Fibroblast of skin of scalp (primary cell): ENCODE measurements around the gene NRG2.

Experiments used
- DNase-seq: peaks from one replicate; pipeline ENCODE4 v3.0.0-alpha.2; 2013

NRG2 gene

DNA sequence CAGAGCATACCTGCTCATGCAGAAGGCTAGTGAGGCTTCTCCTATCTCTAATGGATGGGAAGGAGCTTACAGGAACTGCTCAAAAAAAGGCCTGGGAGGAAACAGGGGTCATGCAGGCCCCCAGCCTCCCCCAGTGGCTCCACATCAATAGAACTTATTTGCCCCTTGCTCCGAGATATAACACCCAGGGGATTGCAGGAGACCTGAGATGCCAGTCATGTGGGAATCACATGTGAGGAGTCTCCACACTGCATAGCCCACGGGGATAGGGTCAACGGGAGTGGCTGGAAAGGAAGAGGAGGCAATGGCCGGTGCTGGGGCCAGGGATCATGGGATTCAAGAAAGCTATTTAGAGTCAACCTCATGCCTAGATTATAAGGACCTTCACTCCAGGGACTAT, 76.2 kb downstream of the NRG2 start:
- no peak for DNase-seq

DNA sequence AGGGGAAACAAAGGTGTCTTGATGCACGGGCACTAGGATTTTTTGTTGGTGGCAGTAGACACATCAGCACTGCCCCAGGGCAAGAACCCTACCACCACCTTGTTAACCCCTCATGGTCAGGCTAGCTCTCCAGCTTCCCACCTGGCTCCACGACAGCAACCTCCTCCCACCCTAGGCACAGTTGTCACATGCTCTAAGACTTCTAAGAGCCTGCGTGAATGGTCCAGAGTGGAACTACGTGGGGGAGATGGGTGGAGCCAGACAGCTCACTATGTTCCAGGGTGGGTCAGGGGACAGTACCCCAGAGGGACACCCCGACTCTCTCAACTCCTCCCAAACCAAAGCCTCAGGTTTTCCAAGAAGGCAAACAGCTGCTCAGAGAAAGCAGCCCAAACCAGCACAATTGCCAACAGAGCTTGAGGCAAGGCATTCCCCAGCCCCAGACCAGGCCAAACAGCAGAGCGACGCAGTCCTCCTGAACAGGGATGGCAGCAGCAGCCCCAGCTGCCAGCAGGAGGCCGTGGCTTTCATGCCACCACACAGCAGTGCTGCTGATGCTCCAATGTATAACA, 78.0 kb downstream of the NRG2 start:
- DNase-seq = no peak

DNA sequence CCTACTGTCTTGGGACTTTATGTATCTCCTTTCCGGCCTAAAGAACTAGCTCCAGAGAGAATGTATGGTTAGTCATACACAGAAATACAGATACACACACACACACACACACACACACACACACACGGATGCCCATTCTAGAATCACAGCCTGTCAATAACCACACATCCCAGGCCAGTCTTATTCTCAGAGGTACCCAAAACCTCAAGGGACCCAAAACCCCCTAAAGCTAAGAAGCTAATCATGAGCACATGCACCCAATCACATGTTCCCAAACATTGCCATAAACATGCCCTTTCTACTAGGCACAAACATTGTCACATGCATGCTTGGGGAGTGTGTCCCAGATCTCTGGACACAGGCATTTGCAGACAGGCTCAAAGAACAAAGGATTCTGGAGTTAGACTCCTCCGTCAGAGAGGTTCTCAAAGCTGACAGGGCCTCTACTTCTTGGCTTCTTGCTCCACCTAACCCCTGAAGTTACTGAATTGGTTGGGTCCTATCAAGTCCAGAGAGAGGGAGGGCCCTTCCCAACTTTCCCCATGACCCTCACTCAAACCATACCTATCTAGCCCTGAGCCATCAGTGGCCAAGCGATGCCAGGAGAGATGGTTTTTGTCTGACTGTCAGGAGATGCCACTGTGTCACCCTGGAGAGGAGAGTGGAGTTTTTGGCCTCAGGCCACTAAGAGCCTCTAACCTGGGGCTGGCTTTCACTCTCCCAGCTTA, 78.7 kb downstream of the NRG2 start:
- DNase-seq = no peak

DNA sequence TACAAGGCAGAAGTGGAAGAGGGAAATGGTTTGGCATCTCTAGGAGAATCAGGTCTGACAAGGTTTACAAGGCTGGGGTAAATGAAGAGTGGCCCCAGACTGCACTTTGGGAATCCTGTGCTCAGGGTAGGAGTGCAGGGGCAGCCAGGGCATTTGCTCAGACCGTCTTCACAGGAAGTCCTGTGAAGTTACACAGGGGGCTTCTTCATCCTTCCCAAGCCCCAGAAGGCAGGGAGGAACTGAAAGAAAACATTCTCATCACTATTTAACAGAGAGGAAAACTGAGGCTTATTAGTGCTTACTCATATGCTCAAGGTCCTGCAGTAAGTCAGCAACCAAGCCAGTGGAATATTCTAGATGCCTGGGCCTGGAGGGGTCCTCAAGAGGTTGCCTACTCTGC, 80.7 kb downstream of the NRG2 start:
- DNase-seq = no peak

DNA sequence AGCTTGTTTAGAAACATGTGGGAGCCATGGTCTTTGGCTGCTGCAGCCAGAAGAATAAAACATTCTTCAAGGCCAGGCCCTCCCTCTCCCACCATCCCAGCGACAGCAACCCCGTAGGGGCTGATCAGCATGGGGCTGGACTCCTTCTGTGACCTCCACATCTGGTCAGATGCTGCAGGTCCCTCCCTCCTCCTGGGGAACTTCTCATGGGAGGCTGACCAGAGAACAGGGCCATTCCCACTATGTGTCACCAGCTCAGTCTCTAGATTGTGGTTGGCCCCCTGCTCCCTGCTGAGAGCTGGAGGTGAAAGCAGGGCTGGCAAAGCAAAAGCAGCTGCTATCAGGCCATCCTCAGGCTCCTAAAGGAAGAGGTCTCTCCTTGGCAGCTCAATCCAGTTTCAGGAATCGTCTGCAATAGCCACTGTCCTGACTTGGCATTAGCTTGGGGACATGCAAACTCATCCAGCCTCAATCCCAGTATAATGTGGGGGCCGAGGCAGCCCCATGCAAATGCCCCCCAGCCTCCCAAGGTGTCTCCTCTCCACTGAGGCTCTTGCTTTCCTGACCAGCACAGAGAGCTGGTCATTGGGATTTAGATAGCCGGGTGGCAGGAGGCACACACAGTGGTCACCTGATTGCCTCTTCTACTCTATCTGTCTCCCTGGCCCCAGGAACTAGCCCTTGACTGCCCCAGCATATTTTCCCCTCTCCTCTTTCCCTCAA, 81.5 kb downstream of the NRG2 start:
- DNase-seq = peak; percentile 35

DNA sequence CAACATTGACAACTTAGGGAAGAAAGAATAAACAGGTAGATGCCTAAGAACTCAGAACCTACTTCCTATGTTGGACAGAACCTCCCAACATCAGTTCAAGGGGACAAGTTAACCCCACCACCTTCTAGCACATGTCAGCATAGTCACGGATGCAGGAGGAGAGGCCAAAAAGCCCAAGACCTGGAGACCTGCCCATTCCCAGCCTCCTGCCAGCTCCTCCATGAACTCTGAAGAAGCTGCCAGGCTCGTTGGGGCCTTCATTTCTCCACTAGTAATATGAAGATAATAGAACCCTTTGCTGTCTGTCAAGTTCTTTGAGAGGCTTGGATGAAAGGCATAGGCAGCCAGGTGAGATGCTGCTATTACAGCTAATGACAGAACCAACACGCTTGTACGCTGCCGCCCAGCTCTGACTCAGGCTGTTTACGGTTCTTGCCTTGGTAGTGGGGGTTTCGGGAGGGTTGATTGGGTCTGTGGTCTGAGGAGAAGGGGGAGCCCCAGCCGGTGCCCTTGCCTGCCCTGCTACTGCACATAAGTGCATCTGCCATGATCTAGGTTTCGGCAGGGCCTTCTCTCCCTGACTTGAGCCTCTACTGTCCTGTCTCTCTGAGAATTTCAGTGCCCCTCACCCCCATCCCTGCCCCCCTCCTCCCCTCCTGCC, 82.2 kb downstream of the NRG2 start:
- DNase-seq = no peak

DNA sequence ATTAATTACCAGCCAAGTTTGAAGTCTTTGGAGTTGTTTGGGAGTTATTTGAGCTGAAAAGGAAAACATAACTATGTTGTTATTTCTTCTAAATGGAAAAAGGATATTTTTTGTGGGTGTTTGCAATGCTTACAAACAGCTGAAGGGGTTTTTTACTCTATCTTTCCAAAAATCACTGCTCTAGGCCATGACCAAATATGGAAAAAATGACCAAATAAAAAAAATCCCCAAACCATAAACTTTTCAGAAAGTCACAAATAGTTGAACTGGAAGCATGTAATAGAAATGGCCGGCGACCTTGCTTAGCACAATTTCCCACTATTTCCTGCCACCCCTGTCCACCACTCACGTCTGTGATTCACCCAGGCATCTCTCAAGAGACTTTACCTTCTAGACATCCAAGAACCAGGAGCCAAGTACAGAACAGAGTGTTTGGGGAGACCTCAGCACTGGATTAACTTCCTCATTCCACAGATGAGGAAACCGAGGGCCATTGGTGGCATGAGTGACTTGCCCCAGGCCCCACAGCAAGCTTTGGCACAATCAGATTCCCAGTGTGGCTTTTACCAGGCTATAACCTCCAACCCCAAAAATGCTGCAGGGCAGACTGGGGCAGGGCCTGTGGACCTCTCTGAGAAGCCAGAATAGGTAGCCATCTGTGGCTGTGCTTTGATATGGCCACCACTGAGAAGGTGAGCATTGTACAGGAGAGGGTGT, 84.5 kb downstream of the NRG2 start:
- DNase-seq = no peak

DNA sequence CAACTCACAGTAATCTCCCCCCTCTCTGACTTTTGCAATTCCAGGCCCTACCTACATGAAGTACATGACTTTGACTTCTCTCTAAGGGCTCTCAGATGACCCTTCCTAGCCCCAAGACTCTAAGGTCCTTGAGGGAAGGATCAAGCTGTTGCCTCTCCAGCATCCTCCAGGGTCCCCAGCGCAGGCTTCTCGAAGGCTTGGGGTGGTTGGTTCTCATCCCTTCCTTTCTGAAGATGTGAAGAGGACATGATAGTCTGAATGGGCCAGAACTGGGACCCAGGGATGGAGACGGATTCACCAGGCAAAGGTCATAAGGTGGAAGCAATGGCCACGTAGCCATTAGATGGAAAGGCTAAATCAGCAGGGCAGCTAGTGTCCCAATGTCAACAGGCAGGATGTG, 86.8 kb downstream of the NRG2 start:
- DNase-seq = no peak

DNA sequence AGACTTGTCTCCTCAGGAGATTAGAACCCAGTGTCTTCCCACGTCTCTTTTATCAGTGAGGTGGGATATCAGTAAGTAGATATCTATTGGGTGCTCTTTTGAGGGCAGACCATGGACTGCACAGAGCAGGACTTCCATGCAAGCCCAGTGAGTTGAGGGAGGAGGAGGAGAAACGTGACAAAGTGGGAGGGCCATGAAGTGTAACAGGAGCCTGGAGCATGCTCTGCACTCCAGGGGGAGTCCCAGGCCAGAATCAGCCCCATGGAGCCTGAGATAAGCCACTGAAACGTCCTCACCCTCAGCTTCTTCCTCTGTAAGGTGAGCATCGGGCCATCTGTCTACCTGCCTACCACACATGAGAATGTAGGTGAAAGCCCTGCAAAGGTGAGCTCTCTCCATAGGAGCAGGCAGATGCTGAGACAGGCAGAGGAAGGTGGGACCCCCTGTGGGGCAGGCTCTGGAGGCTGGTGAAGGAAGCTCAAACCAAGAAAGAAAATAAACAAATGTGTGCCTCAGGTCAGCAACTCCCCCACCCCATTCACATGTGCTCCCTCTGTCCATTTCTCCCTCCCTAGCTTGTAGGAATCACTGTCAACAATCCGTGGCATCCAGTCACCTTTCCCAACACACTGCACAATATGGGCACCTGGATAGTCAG, 87.4 kb downstream of the NRG2 start:
- DNase-seq = no peak

DNA sequence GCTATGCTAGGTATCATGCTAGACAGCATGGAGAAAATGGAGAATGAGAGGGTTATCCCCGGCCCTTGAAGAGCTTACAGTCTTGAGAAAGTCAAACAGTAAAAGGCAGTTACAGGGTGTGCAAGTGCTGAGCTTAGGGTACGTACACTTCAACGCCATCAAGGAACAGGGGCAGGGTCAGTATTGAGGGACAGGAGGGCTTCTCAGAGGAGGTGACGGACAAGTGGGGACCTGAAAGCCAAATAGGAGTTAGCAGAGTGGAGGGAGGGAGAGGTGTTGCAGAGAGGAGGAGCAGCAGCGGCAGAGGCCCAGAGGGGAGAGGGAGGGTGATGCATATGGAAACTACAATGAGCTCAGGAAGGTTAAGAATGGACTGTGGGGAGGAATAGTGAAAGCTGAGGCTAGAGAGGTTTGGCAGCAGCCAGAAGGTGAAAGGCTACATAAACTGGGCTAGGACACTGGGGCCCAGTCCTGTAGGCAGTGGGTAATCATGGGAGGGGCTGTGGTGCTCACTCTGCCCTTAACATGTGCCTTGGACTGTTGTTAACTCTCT, 88.0 kb downstream of the NRG2 start:
- DNase-seq = no peak

DNA sequence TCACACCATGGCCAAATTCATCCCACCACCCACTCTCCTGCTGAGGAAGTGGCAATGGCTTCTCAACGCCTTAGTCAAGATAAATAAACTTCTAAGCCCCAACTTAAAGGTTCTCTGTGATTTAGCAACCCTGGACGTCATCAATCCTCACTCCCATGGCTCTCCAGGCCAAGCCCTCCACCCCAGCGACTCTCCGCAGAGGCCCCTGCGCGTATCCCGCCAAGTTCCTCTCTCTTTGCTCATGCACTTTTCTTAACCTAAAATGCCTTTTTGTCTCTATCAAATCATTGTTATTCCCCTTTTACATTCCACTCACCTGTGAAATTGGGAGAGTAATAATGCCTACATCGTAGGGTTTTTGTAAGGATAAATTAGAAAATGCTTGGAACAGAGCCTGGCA, 88.6 kb downstream of the NRG2 start:
- DNase-seq = no peak

DNA sequence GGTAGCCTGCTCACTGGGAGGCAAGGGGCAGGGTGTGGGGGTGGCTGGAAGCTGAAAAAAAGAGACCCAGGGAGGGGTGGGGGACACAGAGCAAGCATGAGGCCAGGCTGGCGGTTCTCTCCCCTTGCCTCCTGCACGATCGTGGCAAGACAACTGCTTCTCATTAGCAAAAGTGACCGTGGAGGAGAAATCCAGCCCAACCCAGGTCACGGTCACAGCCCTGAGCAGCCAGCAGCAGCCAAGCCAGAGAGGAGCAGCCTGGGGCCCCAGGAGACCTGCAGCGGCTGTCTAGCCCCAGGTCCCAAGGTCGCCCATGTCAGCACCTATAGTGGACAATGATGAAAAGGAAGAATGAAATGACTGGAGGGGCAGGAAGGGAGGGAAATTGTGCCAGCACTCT, 89.1 kb downstream of the NRG2 start:
- no peak for DNase-seq

DNA sequence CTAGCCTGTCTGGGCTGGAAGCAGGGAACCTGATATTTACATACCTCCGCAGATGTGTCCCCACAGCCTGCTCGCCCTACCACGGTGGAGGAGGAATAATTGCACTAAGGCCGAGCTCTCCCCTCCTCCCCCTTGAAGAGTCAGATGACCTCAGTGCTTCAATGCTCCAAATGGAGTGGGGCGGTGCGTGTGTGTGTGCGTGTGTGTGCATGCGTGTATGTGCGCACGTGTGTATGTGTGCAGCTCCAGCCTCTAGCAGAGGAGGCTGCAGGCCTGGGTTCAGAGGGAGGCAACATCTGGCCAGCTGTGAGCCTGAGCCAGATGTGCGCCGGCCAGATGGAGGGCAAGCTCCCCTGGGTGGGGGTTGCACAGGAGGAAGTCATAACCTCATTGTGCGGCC, 90.5 kb downstream of the NRG2 start:
- DNase-seq = no peak

DNA sequence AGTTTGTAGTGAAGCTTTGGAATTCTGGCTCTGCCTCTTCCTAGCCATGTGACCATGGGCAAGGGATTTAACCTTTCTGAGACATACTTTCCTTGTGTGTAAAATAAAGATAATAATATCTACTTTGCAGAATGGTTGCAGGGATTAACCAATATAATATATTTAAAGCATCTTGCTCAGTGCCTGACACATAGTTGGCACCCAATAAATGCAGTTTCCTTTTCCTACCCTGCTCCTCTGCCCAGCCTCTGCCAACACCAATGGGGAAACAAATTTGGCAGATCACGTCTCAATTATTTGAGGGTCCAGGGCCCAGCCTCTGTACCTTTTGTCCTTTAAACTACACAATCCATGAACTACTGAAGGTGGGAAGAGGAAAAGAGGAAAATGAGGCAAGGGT, 91.1 kb downstream of the NRG2 start:
- no peak for DNase-seq

DNA sequence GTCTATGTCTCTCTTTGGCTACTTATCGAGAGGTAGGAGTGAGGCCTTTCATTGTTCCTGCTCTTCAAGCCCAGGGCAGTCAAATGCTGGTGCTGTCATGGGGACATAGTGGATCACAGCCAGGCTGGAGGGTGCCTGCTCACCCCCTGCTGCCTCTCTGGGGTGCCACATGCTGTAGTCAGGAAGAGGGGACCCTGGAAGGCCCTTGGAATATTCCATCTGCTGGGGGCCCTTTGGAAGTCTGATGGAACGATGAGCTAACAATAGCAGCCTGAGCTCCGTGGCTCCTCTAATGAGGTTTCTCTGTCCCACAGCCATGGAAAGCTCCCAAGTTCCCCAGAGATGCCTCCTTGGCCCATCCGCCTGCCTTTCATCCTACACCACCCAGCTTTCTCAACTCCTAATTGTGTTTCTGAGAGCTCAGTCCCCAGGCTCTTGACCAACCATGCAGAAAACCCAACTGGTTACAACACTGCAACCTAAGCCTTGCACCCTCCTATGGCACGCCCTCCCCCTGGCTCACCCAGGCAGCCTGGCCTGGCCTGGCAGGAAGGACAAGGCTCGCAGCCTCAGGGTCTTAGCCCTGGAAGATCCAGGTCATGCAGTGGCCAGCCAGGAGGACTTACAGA, 91.7 kb downstream of the NRG2 start:
- DNase-seq = no peak

DNA sequence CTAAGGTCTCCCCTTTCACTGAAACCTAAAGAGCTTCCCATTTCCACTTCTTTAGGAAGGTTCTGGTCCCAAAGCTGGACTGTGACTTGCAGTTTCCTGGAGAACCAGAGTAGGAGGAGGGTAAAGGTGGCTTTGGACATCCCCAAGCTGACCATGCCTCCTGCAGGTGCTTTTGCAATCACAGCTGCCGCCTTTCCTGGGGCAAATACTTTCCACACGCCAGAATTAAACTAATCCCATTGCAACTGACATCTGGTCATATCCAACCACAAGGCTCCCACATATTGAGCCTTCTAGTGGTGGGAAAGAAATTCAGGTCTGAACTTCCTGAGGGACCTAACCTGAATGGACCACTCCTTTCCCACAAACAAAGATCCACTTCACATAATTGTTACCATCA, 92.7 kb downstream of the NRG2 start:
- no peak for DNase-seq

DNA sequence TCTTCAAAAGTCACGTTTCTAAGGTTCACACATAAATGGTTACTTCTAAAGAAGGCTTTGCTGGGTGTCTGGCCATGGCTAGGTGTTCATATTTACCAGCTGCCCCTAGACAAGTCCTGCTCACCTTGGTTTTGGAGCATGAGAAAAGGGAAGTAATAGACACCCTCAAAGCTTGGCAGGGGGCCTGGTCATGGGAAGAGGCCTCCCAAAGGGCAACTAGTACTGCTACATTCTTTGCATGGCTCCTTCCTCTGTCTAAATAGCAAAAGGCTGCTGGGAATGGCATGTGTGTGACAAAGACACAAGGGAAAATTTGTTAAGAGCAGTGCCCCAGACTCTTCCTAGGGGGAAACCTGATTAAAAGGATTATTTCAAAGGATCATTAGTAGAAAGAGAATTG, 93.4 kb downstream of the NRG2 start:
- no peak for DNase-seq

DNA sequence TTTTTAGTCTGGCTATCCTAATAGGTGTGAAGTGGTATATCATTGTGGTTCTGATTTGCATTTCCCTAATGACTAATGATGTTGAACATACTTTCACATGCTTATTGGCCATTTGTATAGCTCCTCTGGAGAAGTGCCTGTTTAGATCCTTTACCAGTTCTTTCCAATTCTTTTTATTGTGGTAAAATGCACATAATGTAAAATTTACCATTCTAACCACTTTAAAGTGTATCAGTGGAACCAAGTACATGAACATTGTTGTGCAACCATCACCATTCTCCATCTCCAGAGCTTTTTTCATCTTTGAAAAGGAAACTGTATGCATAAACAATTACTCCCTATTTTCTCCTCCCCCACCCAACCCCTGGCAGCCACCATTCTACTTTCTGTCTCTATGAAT, 95.4 kb downstream of the NRG2 start:
- DNase-seq = no peak

DNA sequence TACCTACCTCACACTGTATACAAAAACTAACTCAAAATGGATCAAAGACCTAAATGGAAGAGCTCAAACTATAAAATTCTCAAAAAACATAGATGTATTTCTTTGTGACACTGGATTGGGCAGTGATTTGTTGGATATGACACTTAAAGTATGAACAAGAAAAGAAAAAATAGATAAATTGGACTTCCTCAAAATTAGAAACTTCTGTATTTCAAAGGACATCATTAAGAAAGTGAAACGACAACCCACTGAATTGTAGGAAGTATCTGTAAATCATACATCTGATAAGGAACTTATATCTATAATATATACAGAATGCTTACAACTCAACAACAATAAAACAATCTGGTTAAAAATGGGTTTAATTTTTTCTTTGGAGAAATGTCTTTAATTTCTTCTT, 96.7 kb downstream of the NRG2 start:
- DNase-seq = no peak

DNA sequence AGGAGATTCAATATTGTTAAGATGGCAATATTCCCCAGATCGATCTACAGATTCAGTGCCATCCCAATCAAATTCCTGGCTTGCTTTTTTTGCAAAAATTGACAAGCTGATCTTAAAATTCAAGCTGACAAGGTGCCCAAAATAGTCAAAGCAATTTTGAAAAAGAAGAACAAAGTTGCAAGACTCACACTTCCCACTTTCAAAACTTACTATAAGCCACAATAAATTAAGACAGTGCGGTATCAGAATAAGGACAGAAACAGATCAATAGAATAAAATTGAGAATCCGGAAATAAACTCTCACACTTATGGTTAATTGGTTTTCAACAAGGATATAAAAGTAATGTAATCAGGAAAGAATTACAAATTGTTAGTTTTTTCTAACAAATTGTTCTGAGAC, 97.1 kb downstream of the NRG2 start:
- DNase-seq = no peak

DNA sequence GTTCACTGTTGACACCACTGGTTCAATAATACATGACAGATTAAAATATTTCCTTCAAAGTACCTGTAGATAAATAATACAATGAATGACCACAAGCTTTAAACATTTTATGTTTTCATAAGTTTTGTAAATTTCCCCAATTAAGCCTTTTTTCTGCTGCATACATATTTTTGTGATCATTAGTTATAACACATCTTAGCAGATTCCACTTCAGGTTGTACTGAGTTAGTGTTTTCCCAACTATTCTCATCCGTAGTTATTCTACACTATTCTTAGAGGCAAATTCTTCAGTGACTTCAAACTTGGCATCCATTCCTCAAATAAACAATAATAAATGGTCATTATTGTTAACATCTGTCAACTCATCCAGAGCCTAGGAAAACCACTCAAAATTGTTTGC, 100.9 kb downstream of the NRG2 start:
- DNase-seq = no peak

DNA sequence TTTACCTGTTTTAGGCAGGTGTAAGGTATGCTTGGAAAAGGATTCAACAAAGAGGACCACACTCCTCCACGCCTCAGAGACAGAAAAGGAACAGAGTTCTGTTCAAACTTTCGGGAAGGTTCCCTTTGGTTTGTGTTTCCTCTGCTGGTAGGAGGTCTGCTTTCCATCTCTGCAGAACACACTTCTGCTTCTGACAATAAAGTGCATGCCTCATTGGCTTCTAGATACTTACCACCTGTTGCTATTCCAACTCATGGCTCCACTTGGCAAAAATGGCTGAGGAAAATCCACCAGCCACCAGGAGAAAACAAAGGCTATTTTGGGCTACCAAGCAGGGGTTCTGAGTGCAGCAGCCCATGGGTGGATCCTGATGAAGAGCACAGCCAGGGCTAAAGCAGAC, 112.7 kb downstream of the NRG2 start:
- DNase-seq = no peak
